HepG2 (cell line): Measurements from ENCODE around the gene CLEC20A. TPM values are rescaled to one million over a fixed set of nuclear protein-coding genes. Genes with fewer than 3 reads are reported as not detected.
A peak's percentile ranks its signal among the peaks of the same experiment; 100 is the strongest.

Experiments
- ATF4 ChIP-seq, 2 experiments: fragments of 450-650 bp in 1 of 2; sonication (generic) in 1 of 2; formaldehyde crosslinking; IDR thresholded peaks; 2 replicates each; pipeline versions ENCODE4 v1.5.0 to v1.8.0; 2020 to 2022; ENCODE audit warnings: mild to moderate bottlenecking in 1 of 2, missing genetic modification reagents in 1 of 2
- ATM ChIP-seq: fragments of 450-650 bp; IDR thresholded peaks from 2 replicates; pipeline ENCODE4 v1.7.1; 2017; ENCODE audit warnings: mild to moderate bottlenecking, borderline replicate concordance
- ATRX ChIP-seq: sonication (generic); formaldehyde crosslinking; IDR thresholded peaks from 2 replicates; pipeline ENCODE4 v1.4.0; 2020; ENCODE audit warnings: missing genetic modification reagents, borderline replicate concordance
- CCAR2 ChIP-seq: fragments of 200-400 bp; formaldehyde crosslinking; optimal IDR thresholded peaks from 2 replicates; pipeline ENCODE3; 2018; ENCODE audit warnings: low read depth, mild to moderate bottlenecking, low read length, moderate library complexity
- CREB3 ChIP-seq: sonication (generic); formaldehyde crosslinking; IDR thresholded peaks from 2 replicates; pipeline ENCODE4 v1.5.0; 2020; ENCODE audit warnings: missing genetic modification reagents
- DRAP1 ChIP-seq: IDR thresholded peaks from 2 replicates; pipeline ENCODE4 v1.6.1; 2016; ENCODE audit warnings: missing genetic modification reagents, missing compliant biosample characterization
- FOXK1 ChIP-seq: sonication (generic); formaldehyde crosslinking; IDR thresholded peaks from 2 replicates; pipeline ENCODE4 v1.4.0; 2020; ENCODE audit warnings: low read depth, missing genetic modification reagents, borderline replicate concordance
- JARID2 ChIP-seq: sonication (generic); formaldehyde crosslinking; IDR thresholded peaks from 2 replicates; pipeline ENCODE4 v1.8.1; 2023; ENCODE audit warnings: missing genetic modification reagents, inconsistent platforms; ENCODE audit not compliant: insufficient replicate concordance
- KAT7 ChIP-seq: IDR thresholded peaks from 2 replicates; pipeline ENCODE4 v1.6.1; 2018; ENCODE audit warnings: borderline replicate concordance, missing compliant biosample characterization
- KLF6 ChIP-seq: IDR thresholded peaks from 2 replicates; pipeline ENCODE4 v1.8.0; 2016; ENCODE audit warnings: missing biosample characterization, missing genetic modification reagents
- MATR3 ChIP-seq: sonication (generic); formaldehyde crosslinking; IDR thresholded peaks from 2 replicates; pipeline ENCODE4 v1.4.0; 2020; ENCODE audit warnings: missing genetic modification reagents
- MLLT10 ChIP-seq: sonication (generic); formaldehyde crosslinking; IDR thresholded peaks from 2 replicates; pipeline ENCODE4 v1.4.0; 2020; ENCODE audit warnings: missing genetic modification reagents
- MLXIP ChIP-seq: sonication (generic); formaldehyde crosslinking; IDR thresholded peaks from 2 replicates; pipeline ENCODE4 v1.9.0; 2021; ENCODE audit warnings: missing genetic modification reagents, borderline replicate concordance
- MXD4 ChIP-seq: IDR thresholded peaks from 2 replicates; pipeline ENCODE4 v1.6.1; 2016; ENCODE audit warnings: mild to moderate bottlenecking, missing biosample characterization, missing genetic modification reagents
- NAIF1 ChIP-seq: sonication (generic); formaldehyde crosslinking; IDR thresholded peaks from 2 replicates; pipeline ENCODE4 v1.5.0; 2020; ENCODE audit warnings: mild to moderate bottlenecking, missing genetic modification reagents, borderline replicate concordance
- NFIB ChIP-seq: sonication (generic); formaldehyde crosslinking; IDR thresholded peaks from 2 replicates; pipeline ENCODE4 v1.9.0; 2021; ENCODE audit warnings: missing genetic modification reagents, mild to moderate bottlenecking, borderline replicate concordance
- PCBP1 ChIP-seq: fragments of 200-400 bp; formaldehyde crosslinking; IDR thresholded peaks from 2 replicates; pipeline ENCODE4 v1.6.1; 2017; ENCODE audit warnings: mild to moderate bottlenecking, low read depth, low read length, borderline replicate concordance
- POLR2AphosphoS5 ChIP-seq: IDR thresholded peaks from 2 replicates; pipeline ENCODE4 v1.6.1; 2012; ENCODE audit warnings: low read depth, low read length
- RAD21 ChIP-seq: fragments of 450-650 bp; formaldehyde crosslinking; IDR thresholded peaks from 2 replicates; pipeline ENCODE4 v1.5.0; 2020; ENCODE audit warnings: mild to moderate bottlenecking
- ZC3H4 ChIP-seq: sonication (generic); formaldehyde crosslinking; IDR thresholded peaks from 2 replicates; pipeline ENCODE4 v1.4.0; 2020; ENCODE audit warnings: missing genetic modification reagents, borderline replicate concordance
- ZFP36L2 ChIP-seq: sonication (generic); formaldehyde crosslinking; IDR thresholded peaks from 2 replicates; pipeline ENCODE4 v1.4.0; 2020; ENCODE audit warnings: missing genetic modification reagents
- ZNF10 ChIP-seq: sonication (generic); formaldehyde crosslinking; IDR thresholded peaks from 2 replicates; pipeline ENCODE4 v1.4.0; 2020; ENCODE audit warnings: mild to moderate bottlenecking, low read depth, missing genetic modification reagents, borderline replicate concordance
- ZNF558 ChIP-seq: sonication (generic); formaldehyde crosslinking; IDR thresholded peaks from 2 replicates; pipeline ENCODE4 v1.9.0; 2022; ENCODE audit warnings: mild to moderate bottlenecking, missing genetic modification reagents, borderline replicate concordance
- ZNF615 ChIP-seq: sonication (generic); formaldehyde crosslinking; IDR thresholded peaks from 2 replicates; pipeline ENCODE4 v1.5.0; 2020; ENCODE audit warnings: mild to moderate bottlenecking, missing genetic modification reagents, borderline replicate concordance
- ZNF776 ChIP-seq: sonication (generic); formaldehyde crosslinking; IDR thresholded peaks from 2 replicates; pipeline ENCODE4 v1.4.0; 2020; ENCODE audit warnings: mild to moderate bottlenecking, missing genetic modification reagents
- ZNF891 ChIP-seq: sonication (generic); formaldehyde crosslinking; IDR thresholded peaks from 2 replicates; pipeline ENCODE4 v1.5.0; 2020; ENCODE audit warnings: mild to moderate bottlenecking, missing genetic modification reagents
- ZSCAN29 ChIP-seq: sonication (generic); formaldehyde crosslinking; conservative IDR thresholded peaks from 2 replicates; pipeline ENCODE4 v1.4.0; 2020; ENCODE audit warnings: mild to moderate bottlenecking, missing genetic modification reagents
- polyA plus RNA-seq, 8 experiments: library from polyadenylated mRNA; depleted of rRNA in 3 of 8; stranded (reverse) in 7 of 8; unstranded in 1 of 8; fragments of >200 nt; fragmentation: Illumina TruSeq in 4 of 8; extraction: Trizol in 4 of 8; gene quantifications; 2 replicates each; pipeline versions ENCODE4 v1.2.1 to v1.2.3, GENCODE V29; 2011 to 2016; ENCODE audit warnings: low read depth in 4 of 8, missing spikeins in 1 of 8, mixed read lengths in 1 of 8; ENCODE audit not compliant: insufficient read depth in 1 of 8
- total RNA-seq, 5 experiments: library from RNA; depleted of rRNA; stranded (reverse); fragments of >200 nt; fragmentation: Illumina TruSeq; extraction: Trizol; gene quantifications; 2 replicates each; pipeline ENCODE4 v1.2.3, GENCODE V29; 2016; ENCODE audit warnings: low read depth in 1 of 5

CLEC20A gene
- total and polyA plus RNA-seq, 2 of the 13 experiments (the other 11 are each of a cell fraction or from before 2014, with no cell fraction given): not detected

GRCh38 chr1:178542554-178543289 is 46.0 kb upstream of the CLEC20A start (continued):
- TF ChIP-seq MLXIP (CRISPR knock-in tag): no peak
- TF ChIP-seq ATF4 (CRISPR knock-in tag; IDR thresholded peaks at IDR 0.05): no peak
- TF ChIP-seq FOXK1: no peak
- no peak for TF ChIP-seq ZNF615 (CRISPR knock-in tag)
- no peak for TF ChIP-seq NAIF1 (CRISPR knock-in tag)
- TF ChIP-seq POLR2AphosphoS5: no peak
- 0 out of 2 replicates have a peak, but pooled peaks have one; percentile 0 for TF ChIP-seq PCBP1
- TF ChIP-seq DRAP1 (CRISPR knock-in tag): no peak
- no peak for TF ChIP-seq JARID2 (CRISPR knock-in tag)
- peak; percentile 94 for TF ChIP-seq RAD21 (CRISPR knock-in tag)
- TF ChIP-seq NFIB (CRISPR knock-in tag): no peak
- no peak for TF ChIP-seq ZNF558 (CRISPR knock-in tag)
- TF ChIP-seq CCAR2: no peak
- no peak for TF ChIP-seq CREB3 (CRISPR knock-in tag)
- no peak for TF ChIP-seq ZFP36L2
- TF ChIP-seq ZNF10: no peak
- TF ChIP-seq ATRX (CRISPR knock-in tag): no peak
- no peak for TF ChIP-seq ZSCAN29 (CRISPR knock-in tag)
- TF ChIP-seq MXD4 (CRISPR knock-in tag): no peak; the same call in 1 of the 2 replicates
- TF ChIP-seq MATR3 (CRISPR knock-in tag): no peak
- TF ChIP-seq ZNF891 (CRISPR knock-in tag): no peak
- no peak for TF ChIP-seq ZNF776 (CRISPR knock-in tag)
- no peak for TF ChIP-seq KLF6 (CRISPR knock-in tag)
- no peak for TF ChIP-seq ZC3H4 (CRISPR knock-in tag)
- TF ChIP-seq ATM: no peak
- peak; percentile 77; the same call in 1 of the 2 replicates for TF ChIP-seq KAT7 (CRISPR knock-in tag)
- TF ChIP-seq MLLT10: no peak
